RWPE2 (cell line): ENCODE measurements around the gene IFNG.

Experiments used
- ATAC-seq: fragments of 200-7000 bp; cut with Tn5 transposase; 3 replicates; pipeline ENCODE4 v1.9.1; 2021; ENCODE audit warnings: low read depth
- DNase-seq: peaks from one replicate; pipeline ENCODE4 v3.0.0-alpha.2; 2020; ENCODE audit warnings: low spot score
- H3K27ac ChIP-seq: fragments of 450-650 bp; 2 replicates; pipeline ENCODE4 v1.5.1; 2017; ENCODE audit warnings: mild to moderate bottlenecking; ENCODE audit not compliant: poor library complexity, severe bottlenecking
- H3K27me3 ChIP-seq: fragments of 250-450 bp; sonication (Bioruptor Pico); 2 replicates; pipeline ENCODE4 v1.5.1; 2021; ENCODE audit warnings: mild to moderate bottlenecking, moderate library complexity; ENCODE audit not compliant: insufficient read depth, poor library complexity, severe bottlenecking
- H3K36me3 ChIP-seq: fragments of 250-450 bp; sonication (Bioruptor Pico); 2 replicates; pipeline ENCODE4 v1.5.1; 2020; ENCODE audit warnings: low read depth, mild to moderate bottlenecking, moderate library complexity
- H3K4me1 ChIP-seq: fragments of 250-450 bp; sonication (Bioruptor Pico); 2 replicates; pipeline ENCODE4 v1.5.1; 2021; ENCODE audit warnings: mild to moderate bottlenecking, moderate library complexity; ENCODE audit not compliant: insufficient read depth, poor library complexity, severe bottlenecking
- H3K4me3 ChIP-seq: fragments of 250-450 bp; sonication (Bioruptor Pico); 2 replicates; pipeline ENCODE4 v1.5.1; 2021; ENCODE audit warnings: mild to moderate bottlenecking, moderate library complexity; ENCODE audit not compliant: severe bottlenecking
- H3K9me3 ChIP-seq: fragments of 250-450 bp; sonication (Bioruptor Pico); 2 replicates; pipeline ENCODE4 v1.5.1; 2021; ENCODE audit warnings: mild to moderate bottlenecking, moderate library complexity; ENCODE audit not compliant: severe bottlenecking
- CTCF ChIP-seq: fragments of 450-650 bp; IDR thresholded peaks from one replicate; pipeline ENCODE4 v1.5.1; 2017; ENCODE audit warnings: mild to moderate bottlenecking, moderate library complexity; ENCODE audit not compliant: poor library complexity, severe bottlenecking

IFNG gene

GRCh38 chr12:68135520-68135919 lies 24.0 kb downstream of the IFNG start:
- Histone ChIP-seq H3K36me3 (no peaks in the 10 kb centered on the region), H3K27ac (no peak overlapping the region), H3K4me1 (no peaks in the 10 kb centered on the region), H3K9me3 (no peaks in the 10 kb centered on the region), H3K27me3 (no peaks in the 10 kb centered on the region), H3K4me3 (no peak overlapping the region)
- no peak for DNase-seq
- ATAC-seq = no peak
- no peak for TF ChIP-seq CTCF

GRCh38 chr12:68131867-68132414 lies 27.6 kb downstream of the IFNG start:
- no peaks in the 10 kb centered on the region for H3K27me3 ChIP-seq
- H3K36me3 ChIP-seq = no peaks in the 10 kb centered on the region
- no peak overlapping the region for H3K27ac ChIP-seq
- H3K4me1 ChIP-seq = no peaks in the 10 kb centered on the region
- TF ChIP-seq CTCF = no peak
- ATAC-seq (no peak), DNase-seq (no peak)
- H3K4me3 ChIP-seq = no peak overlapping the region
- no peaks in the 10 kb centered on the region for H3K9me3 ChIP-seq

DNA sequence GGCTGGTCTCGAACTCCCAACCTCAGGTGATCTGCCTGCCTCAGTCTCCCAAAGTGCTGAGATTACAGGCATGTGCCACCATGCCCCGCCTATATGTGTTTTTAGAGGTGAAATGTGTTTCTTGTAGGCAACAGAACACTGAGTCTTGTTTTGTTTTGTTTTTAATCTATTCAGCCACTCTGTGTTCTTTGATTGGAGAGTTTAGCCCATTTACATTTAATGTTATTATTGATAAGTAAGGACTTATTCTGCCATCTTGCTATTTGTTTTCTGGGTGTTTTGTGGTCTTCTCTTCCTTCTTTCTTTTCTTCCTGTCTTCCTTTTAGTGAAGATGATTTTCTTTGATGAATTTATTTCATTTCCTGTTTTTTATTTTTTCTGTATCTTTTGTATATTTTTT lies 29.6 kb downstream of the IFNG start:
- no peak for TF ChIP-seq CTCF
- ATAC-seq = no peak
- H3K27me3 ChIP-seq = no peaks in the 10 kb centered on the region
- H3K27ac ChIP-seq = no peak overlapping the region
- H3K4me3 ChIP-seq = no peak overlapping the region
- H3K36me3 ChIP-seq = no peaks in the 10 kb centered on the region
- DNase-seq = no peak
- no peaks in the 10 kb centered on the region for H3K4me1 ChIP-seq
- H3K9me3 ChIP-seq = no peaks in the 10 kb centered on the region

GRCh38 chr12:68122236-68122920 lies 37.2 kb downstream of the IFNG start:
- H3K27me3 ChIP-seq = no peaks in the 10 kb centered on the region
- no peak for ATAC-seq
- no peak for TF ChIP-seq CTCF
- H3K27ac ChIP-seq = no peak overlapping the region
- no peak overlapping the region for H3K4me3 ChIP-seq
- DNase-seq = no peak
- no peaks in the 10 kb centered on the region for H3K4me1 ChIP-seq
- no peaks in the 10 kb centered on the region for H3K9me3 ChIP-seq
- no peaks in the 10 kb centered on the region for H3K36me3 ChIP-seq

DNA sequence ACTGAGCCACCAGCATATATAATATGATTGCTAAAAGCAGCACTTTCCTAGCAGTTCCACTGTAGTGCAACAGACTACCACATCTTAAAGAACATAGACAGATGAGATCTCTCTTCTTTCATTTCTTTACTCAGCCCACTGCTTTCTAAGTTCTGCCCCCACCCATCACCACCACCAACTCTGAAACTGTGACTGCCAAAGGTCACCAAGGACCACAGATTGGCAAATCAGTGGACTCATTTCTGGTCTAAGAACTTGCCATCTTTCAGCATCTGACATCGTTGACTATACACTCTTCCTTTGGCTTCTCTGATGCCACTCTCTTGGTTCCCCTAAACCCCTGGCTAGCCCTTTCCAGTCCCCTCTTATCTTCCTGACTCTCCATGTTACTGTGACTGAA lies 38.4 kb downstream of the IFNG start:
- Histone ChIP-seq H3K9me3 (no peaks in the 10 kb centered on the region), H3K4me1 (no peaks in the 10 kb centered on the region)
- no peak for ATAC-seq

More for the DNA sequence above, 38.4 kb downstream of the IFNG start:
- Histone ChIP-seq H3K27ac (no peak overlapping the region), H3K4me3 (no peak overlapping the region), H3K36me3 (no peaks in the 10 kb centered on the region), H3K27me3 (no peaks in the 10 kb centered on the region)
- TF ChIP-seq CTCF = no peak
- no peak for DNase-seq
